HG03469 (cell line): ENCODE measurements around the gene PHRF1.

Source experiments
- ATAC-seq: cut with Tn5 transposase; IDR thresholded peaks from one replicate; pipeline ENCODE4 v1.9.1; 2021; ENCODE audit warnings: mild to moderate bottlenecking, moderate library complexity, moderate number of reproducible peaks; ENCODE audit not compliant: unreplicated experiment

The PHRF1 gene

DNA sequence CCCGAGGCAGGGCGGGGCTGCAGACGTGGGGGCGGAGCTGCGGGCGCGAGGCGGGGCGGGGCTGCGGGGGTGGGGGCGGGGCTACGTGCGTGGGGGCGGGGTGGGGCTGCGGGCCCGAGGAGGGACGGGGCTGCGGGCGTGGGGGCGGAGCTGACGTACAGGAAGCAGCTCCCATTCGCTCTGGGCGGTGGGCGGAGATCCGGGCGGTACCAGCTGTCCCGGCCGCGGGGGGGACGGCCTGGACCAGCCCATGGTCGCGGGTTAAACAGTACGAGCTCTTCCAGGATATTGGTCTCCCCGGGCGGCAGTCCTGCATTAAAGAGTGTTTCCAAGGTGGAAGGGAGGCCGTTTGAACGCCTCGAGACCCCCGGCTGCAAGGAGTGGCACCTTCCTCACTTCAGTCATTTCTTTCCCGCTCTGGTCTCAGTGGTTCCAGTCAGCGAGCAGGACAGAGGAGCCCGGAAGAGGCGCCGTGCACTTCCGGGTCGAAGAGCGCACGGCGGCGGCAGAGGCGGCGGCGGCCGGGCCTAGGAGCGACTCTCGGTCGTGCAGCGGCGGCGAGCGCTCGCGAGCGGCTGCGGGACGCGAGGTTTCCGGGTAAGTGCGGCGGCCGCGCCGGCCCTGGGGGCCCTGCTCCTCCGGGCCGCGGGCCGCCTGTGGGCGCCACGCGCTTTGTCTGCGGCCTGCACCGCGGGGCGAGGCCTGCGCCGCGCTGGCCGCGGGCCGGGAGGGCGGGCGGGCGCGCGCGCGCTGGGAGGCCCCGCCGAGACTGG lies at the start of gene PHRF1:
Gene PHRF1, plus strand, starts transcription at position 475 of the 773 bp plus-strand sequence. CDS start 5,043 bp downstream, outside the sequence.
- ATAC-seq: peak; percentile 47

GRCh38 chr11:528166-528814 lies 48.0 kb upstream of the PHRF1 start:
- no peak for ATAC-seq

GRCh38 chr11:528815-529727 lies 47.2 kb upstream of the PHRF1 start:
- ATAC-seq: no peak

DNA sequence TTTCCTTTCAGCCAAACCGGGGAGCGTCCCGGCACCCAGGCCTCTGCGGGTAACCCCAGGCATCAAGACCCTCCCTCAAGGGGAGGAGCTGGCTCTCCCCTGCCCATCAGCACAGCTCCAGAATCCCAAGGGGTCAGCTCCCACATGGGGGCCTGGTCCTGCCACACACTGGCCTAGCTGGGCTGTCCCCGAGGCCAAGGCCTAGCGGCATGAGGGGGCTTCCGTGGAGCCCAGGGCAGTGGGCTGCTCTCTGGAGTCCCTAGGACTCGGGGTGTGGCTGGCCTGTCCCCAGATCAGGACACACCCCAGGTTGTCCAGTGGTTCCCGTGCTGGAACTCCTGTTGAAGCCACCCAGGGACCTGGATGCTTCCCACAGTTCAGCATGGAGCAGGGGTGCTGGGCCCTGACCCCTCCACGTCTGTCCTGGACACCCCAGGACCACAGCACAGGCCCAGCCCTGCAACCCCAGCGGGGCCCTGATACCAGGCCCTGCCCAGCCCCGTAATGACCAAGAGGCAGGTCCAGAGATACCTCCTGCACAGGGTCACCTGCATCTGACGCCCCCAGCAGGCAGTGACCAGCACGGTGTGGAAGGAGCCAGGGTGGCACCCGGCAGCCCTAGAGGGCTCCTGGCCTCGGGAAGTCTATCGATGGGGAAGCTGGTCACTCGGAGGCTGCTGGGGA lies 46.4 kb upstream of the PHRF1 start:
- ATAC-seq: no peak

DNA sequence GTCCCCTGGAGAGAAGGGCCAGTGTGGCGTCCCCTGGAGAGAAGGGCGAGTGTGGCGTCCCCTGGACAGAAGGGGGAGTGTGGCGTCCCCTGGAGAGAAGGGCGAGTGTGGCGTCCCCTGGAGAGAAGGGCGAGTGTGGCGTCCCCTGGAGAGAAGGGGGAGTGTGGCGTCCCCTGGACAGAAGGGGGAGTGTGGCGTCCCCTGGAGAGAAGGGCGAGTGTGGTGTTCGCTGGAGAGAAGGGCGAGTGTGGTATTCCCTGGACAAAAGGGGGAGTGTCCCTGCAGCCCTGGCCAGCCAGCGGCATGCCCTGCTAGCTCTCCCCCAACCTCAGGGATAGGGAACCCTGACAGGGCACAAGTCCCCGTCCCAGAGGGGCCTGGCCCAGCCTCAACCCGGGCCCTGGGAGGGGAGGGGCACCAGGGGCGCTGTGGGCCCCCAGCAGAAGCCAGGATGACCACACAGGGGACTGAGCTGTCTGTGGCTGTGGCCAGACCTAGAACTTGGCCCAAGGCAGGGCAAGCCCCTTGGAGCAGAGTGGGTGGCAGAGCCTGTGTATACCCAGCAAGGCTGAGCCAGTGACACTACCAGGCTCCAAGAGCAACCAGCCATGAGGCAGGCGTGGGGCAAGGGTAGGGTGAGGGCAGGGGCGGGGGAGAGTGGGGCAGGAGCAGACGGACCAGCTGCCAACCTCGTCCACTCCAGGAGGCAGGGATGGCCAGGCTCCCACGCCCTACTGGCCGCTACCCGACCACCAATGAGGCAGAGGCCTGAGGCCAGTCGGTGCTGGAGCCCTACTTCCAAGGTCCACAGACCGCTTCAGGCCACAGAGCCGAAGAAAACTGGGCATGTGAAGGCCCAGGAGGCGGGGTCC lies 45.1 kb upstream of the PHRF1 start:
- no peak for ATAC-seq

DNA sequence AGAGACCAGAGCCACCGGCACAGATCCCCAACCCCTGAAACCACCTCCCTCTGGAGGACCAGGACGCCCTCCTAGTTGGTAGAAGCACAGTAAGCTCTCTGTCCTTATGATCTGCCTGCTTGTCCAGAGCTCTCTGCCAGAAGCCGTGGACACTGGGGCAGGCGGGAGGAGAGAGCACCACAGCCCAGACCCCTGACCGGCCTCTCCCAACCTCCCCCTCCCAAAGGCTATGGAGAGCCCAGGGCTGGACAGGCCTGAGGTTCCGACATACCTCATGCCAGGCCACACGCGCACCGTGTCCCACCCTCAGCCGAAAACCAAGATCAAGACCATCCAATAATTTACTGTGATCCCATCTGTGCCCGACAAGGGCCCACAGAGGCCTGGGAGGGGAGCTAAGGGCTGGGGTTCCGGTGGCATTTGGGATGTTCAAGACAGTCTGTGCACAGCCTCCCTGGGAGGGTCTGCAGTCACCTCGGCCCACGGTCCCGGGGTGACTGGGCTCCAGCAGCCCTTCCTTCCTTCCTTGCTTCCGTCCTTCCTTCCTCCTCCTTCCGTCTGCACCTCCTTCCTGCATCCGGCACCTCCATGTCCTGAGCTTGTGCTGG lies 44.2 kb upstream of the PHRF1 start:
- ATAC-seq: no peak

- no peak for ATAC-seq
Measured at GRCh38 chr11:532527-532985, 43.7 kb upstream of the PHRF1 start.

GRCh38 chr11:532986-533585 lies 43.2 kb upstream of the PHRF1 start:
- no peak for ATAC-seq

- no peak for ATAC-seq
Measured at GRCh38 chr11:533586-534395, 42.5 kb upstream of the PHRF1 start.

DNA sequence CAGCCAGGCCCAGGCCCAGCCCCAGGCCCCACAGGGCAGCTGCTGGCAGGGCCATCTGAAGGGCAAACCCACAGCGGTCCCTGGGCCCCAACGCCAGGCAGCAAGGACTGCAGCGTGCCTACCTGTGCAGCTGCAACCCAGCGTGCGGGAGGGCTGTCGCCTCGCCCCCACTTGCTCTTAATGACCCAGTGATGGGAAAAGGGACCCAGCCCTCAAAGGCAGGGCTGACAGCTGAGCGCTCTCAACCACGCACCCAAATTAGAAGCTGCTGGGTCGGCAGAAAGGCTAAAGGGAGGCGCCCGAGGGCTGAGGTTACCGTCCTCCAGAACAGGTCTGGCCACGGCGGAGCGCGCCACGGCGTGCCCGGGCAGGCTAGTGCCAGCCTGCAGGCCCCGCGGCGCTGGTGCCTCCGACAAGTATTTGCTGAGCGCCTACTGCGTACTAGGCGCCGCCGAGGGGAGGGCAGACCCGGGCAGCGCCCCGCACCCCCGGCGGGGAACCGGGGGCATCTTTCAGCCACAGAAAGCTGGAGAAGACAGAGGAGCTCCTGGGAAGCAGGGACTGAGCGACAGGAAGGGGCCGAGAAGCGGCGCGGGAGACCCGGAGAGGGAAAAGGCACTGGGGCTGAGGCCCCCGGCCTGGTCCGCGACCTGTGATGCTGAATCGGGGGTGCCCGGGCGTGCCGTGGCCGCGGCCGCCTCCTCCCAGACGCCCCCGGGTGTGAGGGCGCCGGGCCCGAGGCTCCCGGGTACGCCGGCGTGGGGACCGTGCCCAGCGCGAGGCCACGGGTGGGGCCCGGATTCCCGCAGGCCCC lies 41.7 kb upstream of the PHRF1 start:
- no peak for ATAC-seq

GRCh38 chr11:535210-535518 lies 41.1 kb upstream of the PHRF1 start:
- ATAC-seq: no peak

GRCh38 chr11:535519-536454 lies 40.5 kb upstream of the PHRF1 start, which contains the start of gene HRAS:
HRAS (minus strand) TSS chr11:535576.
- peak; percentile 47 for ATAC-seq

DNA sequence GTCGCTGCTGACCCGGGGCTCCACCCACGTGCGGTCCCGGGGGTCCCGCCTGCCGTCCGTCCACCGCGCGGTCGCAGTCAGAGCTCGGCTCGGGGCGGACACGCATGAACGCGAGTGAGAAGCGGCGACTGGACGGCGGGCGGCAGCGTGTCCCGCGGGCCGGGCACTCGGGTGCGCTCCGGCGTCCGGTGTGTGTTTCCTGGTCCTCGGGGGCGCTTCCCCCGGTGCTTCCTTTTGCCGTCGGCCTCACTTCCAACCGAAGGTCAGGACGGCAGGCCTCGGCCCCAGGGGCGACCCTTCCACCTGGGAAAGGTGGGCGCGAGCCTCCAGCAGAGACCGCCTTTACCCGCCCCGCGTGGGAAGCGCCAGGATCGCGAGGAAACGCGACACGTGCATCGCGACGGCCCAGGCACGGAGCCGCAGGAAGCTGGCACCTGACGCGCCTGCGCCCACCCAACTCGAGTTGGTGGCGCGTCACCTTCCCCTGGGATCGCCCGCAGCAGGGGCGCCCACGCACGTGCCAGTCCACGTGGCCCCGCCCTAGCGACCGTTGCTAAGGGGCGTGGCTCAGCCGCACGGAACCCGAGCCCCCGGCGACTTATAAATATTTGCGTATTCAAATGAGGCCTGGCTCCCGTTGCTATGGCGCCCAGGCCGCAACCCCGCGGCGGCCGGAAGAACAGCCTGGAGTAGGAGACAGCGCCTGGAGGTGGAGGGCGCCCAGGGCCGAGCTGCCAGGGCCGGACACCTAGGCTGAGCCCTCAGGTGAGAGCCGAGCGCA lies 39.2 kb upstream of the PHRF1 start, which contains the start of gene LRRC56:
Gene LRRC56, plus strand, starts transcription at position 687 of the 781 bp plus-strand sequence. CDS start 3,158 bp downstream, outside the sequence.
- peak; percentile 36 for ATAC-seq

- no peak for ATAC-seq
Measured at GRCh38 chr11:537622-538430, 38.4 kb upstream of the PHRF1 start.
